Uterine smooth muscle cell (primary cell): ENCODE measurements around the gene OR10AD1. TPM values are rescaled to one million over a fixed set of nuclear protein-coding genes. Genes with fewer than 3 reads are reported as not detected.

ENCODE experiments used
- total RNA-seq: library from RNA; depleted of rRNA; stranded (reverse); fragments of >200 nt; gene quantifications from 2 replicates; pipeline ENCODE4 v1.2.3, GENCODE V29; 2014

The OR10AD1 gene, protein sequence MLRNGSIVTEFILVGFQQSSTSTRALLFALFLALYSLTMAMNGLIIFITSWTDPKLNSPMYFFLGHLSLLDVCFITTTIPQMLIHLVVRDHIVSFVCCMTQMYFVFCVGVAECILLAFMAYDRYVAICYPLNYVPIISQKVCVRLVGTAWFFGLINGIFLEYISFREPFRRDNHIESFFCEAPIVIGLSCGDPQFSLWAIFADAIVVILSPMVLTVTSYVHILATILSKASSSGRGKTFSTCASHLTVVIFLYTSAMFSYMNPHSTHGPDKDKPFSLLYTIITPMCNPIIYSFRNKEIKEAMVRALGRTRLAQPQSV
- total RNA-seq: not detected in 2 replicates

GRCh38 chr12:48203192-48203591 is at the start of gene OR10AD1:
Gene OR10AD1 (minus strand): TSS chr12:48203292. CDS start chr12:48203292, 0 bp downstream.

DNA sequence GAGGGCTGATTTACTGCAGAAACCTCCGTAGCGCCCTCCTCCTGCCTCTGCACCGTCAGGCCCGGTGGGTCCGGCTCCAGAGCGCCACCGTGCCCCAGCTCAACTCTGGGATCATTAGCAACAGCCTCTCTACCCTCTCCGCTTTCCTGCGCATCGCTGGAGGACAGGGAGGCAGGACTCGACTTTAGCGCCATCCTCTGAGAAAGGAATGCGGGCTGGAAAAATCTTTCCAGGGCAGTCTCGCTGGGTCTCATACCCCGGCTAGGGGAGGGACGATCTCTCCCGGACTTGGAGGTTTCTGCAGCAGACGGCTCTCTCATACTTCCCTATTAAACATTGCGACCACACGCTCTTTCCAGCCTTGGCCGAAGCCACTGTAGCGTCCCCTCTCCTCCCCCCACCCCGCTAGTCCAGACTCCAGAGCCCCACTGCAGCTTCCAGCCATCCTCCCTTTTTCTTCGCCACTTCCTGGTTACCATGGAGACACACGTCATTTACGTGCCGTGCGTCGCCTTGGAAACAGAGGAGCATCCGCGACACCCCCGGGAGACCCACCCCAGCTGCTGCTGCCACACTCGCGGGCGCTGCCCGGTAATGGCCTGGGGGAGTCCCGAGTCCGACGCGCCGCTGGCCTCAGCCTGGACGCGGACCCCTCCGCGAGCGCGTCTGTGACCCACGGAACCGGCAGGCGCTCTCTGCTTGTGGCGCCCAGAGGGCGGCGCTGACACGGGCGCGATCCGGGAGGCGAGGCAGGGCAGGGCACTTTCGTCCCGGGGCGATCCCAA is 19.8 kb downstream of the OR10AD1 start, which contains the start of gene CCDC184:
Gene CCDC184 (plus strand): TSS at position 554 of the 785 bp plus-strand sequence. CDS start 479 bp downstream, outside the sequence.

DNA sequence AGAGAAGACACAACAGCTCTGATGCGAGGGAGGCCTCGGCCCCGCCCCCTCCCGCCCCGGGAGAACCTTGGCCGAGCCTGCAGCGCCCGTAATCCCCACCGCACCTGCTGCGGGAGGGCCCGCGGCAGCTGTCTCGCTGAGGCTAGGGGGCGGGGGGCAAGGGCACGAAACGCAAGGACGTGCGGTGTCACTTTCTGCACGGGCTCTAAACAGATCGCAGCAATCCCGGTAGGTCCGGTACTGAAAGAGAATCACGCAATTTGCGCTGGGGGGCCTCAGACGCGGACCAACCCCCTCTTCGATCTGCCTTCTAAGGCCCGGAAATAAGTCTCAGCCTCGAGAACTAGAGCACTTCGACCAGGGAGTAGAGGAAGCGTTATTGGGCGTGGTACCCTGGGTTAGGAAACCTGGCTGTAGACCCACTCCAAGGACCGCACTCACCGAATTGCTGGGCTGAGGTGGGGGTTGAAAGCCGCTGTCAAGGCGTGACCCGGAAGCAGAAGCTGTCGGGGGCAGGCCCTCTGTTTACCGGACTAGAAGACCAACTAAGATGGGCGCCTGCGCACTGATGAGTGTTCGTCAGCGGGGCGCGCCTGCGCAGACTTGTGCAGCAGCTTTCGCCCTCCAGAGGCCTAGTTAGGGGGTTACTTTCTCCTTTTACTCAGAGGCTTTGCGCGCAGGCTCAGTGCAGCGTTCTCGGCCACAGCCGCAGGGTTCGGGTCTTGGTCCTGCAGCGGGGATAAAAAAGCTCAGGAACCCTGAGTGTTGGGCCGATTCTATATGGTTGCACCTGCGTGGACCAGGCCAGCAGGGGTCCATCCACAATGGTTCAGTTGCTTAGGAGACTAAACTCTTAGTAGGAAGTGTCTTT is 45.8 kb downstream of the OR10AD1 start, which contains the start of gene ASB8:
Gene ASB8 (minus strand): TSS at position 498 of the 871 bp plus-strand sequence. CDS start 4,019 bp downstream, outside the sequence.

Other genes starting within 250 kb of the OR10AD1 start
- 120 and 175 TPM in 2 replicates for gene TMEM106C, start 239.7 kb downstream of the OR10AD1 start, total RNA-seq
- not detected in 2 replicates for gene COL2A1, start 198.8 kb downstream of the OR10AD1 start, total RNA-seq
- 15.2 and 17.2 TPM in 2 replicates for gene SENP1, start 97.2 kb downstream of the OR10AD1 start, total RNA-seq
- 101 and 108 TPM in 2 replicates for gene PFKM, start 83.9 kb downstream of the OR10AD1 start, total RNA-seq
- 14.7 and 16.6 TPM in 2 replicates for gene ASB8, start 45.8 kb downstream of the OR10AD1 start, total RNA-seq
- gene CCDC184, start 19.6 kb downstream of the OR10AD1 start, total RNA-seq: 0.22 and 0.25 TPM in 2 replicates
- 8.6 and 12.4 TPM in 2 replicates for gene ZNF641, start 147.6 kb upstream of the OR10AD1 start, total RNA-seq